SK-N-SH (cell line): Measurements from ENCODE around the gene MAD2L1. TPM values are rescaled to one million over a fixed set of nuclear protein-coding genes. Genes with fewer than 3 reads are reported as not detected.

Experiments
- CTCF ChIA-PET: fragments of 300-600, 350-600 bp; formaldehyde crosslinking; extraction: SDS; loops from one replicate; lab custom pipeline; 2021; lab: Yijun Ruan, JAX
- POLR2A ChIA-PET: fragments of 350-600 bp; sonication (Branson Sonifier 250); formaldehyde crosslinking; extraction: SDS; loops from one replicate; lab custom pipeline; 2020; ENCODE audit warnings: antibody characterized with exemption, inconsistent platforms; lab: Yijun Ruan, JAX
- DNase-seq: peaks from one replicate; pipeline ENCODE4 v3.0.0; 2012
- H2AFZ ChIP-seq: fragments of 200-600 bp; sonication (generic); 2 replicates; pipeline ENCODE4 v1.8.1; 2016; ENCODE audit warnings: antibody characterized with exemption, mild to moderate bottlenecking, low read depth
- H3F3A ChIP-seq: fragments of 200-600 bp; sonication (generic); replicated peaks from 2 replicates; pipeline ENCODE3; 2016; ENCODE audit warnings: antibody characterized with exemption, mild to moderate bottlenecking; ENCODE audit not compliant: insufficient read depth
- H3K27ac ChIP-seq, 2 experiments: fragments of 200-500 bp in 1 of 2; fragments of 200-600 bp in 1 of 2; sonication (Bioruptor generic) in 1 of 2; sonication (generic), shearing (Covaris generic) in 1 of 2; 2 replicates each; pipeline versions ENCODE4 v1.5.1 to v1.6.1; 2014 to 2016; ENCODE audit warnings: low read depth in 2 of 2, inconsistent platforms in 1 of 2, low read length in 1 of 2, mild to moderate bottlenecking in 1 of 2, mixed read lengths in 1 of 2
- H3K27me3 ChIP-seq: fragments of 200-600 bp; sonication (generic), shearing (Covaris generic); 2 replicates; pipeline ENCODE4 v1.6.1; 2016; ENCODE audit warnings: mixed run types; ENCODE audit not compliant: insufficient read depth
- H3K36me3 ChIP-seq, 2 experiments: fragments of 200-500 bp in 1 of 2; fragments of 200-600 bp in 1 of 2; sonication (Bioruptor generic) in 1 of 2; sonication (generic) in 1 of 2; replicated peaks in 1 of 2; 2 replicates each; pipeline versions ENCODE3 to v1.5.1; 2014 to 2016; ENCODE audit warnings: low read length in 1 of 2, mild to moderate bottlenecking in 1 of 2; ENCODE audit not compliant: insufficient read depth in 2 of 2, control insufficient read depth in 1 of 2
- H3K4me1 ChIP-seq, 2 experiments: fragments of 200-500 bp in 1 of 2; fragments of 200-600 bp in 1 of 2; sonication (Bioruptor generic) in 1 of 2; sonication (generic), shearing (Covaris generic) in 1 of 2; 2 replicates each; pipeline versions ENCODE4 v1.5.1 to v1.6.1; 2014 to 2016; ENCODE audit warnings: low read depth in 1 of 2, low read length in 1 of 2, mixed run types in 1 of 2; ENCODE audit not compliant: insufficient read depth in 2 of 2, control insufficient read depth in 1 of 2
- H3K4me2 ChIP-seq: fragments of 200-600 bp; sonication (generic), shearing (Covaris generic); 2 replicates; pipeline ENCODE4 v1.6.1; 2017; ENCODE audit warnings: mixed run types
- H3K4me3 ChIP-seq, 2 experiments: fragments of 200-500 bp in 1 of 2; fragments of 200-600 bp in 1 of 2; sonication (Bioruptor generic) in 1 of 2; sonication (generic), shearing (Covaris generic) in 1 of 2; 2 replicates each; pipeline versions ENCODE4 v1.5.1 to v1.8.1; 2014 to 2016; ENCODE audit warnings: low read depth in 2 of 2, inconsistent platforms in 1 of 2, low read length in 1 of 2, mild to moderate bottlenecking in 1 of 2, mixed read lengths in 1 of 2, moderate library complexity in 1 of 2
- H3K79me2 ChIP-seq: fragments of 200-600 bp; sonication (generic); 2 replicates; pipeline ENCODE4 v1.8.1; 2017; ENCODE audit warnings: mild to moderate bottlenecking; ENCODE audit not compliant: insufficient read depth
- H3K9ac ChIP-seq: fragments of 200-600 bp; sonication (generic); 2 replicates; pipeline ENCODE4 v1.6.1; 2017; ENCODE audit warnings: mixed run types
- H3K9me2 ChIP-seq: fragments of 200-600 bp; sonication (generic); 2 replicates; pipeline ENCODE4 v1.6.1; 2017; ENCODE audit warnings: mixed run types
- H3K9me3 ChIP-seq: fragments of 200-600 bp; sonication (generic); 2 replicates; pipeline ENCODE4 v1.6.1; 2017; ENCODE audit warnings: mixed run types, mild to moderate bottlenecking, moderate library complexity
- H4K20me1 ChIP-seq: fragments of 200-600 bp; sonication (generic); 2 replicates; pipeline ENCODE4 v1.6.1; 2017; ENCODE audit warnings: mild to moderate bottlenecking, mixed run types; ENCODE audit not compliant: insufficient read depth
- CHD2 ChIP-seq: fragments of 150-350 bp; IDR thresholded peaks from 2 replicates; pipeline ENCODE4 v1.6.1; 2018; ENCODE audit warnings: low read length; ENCODE audit not compliant: partially characterized antibody
- ELF1 ChIP-seq: IDR thresholded peaks from 2 replicates; pipeline ENCODE4 v1.4.0; 2012
- EZH2phosphoT487 ChIP-seq: fragments of 200-600 bp; sonication (generic); IDR thresholded peaks from 2 replicates; pipeline ENCODE4 v1.6.1; 2017; ENCODE audit warnings: low read depth, mixed run types, mild to moderate bottlenecking, antibody characterized with exemption, moderate library complexity, borderline replicate concordance
- FOXJ3 ChIP-seq: sonication (generic); formaldehyde crosslinking; IDR thresholded peaks from 2 replicates; pipeline ENCODE4 v1.5.1; 2020; ENCODE audit warnings: mild to moderate bottlenecking, missing genetic modification reagents
- GABPA ChIP-seq: IDR thresholded peaks from 2 replicates; pipeline ENCODE4 v1.4.0; 2012; ENCODE audit warnings: low read depth, mild to moderate bottlenecking
- MEF2A ChIP-seq: IDR thresholded peaks from 2 replicates; pipeline ENCODE4 v1.4.0; 2012; ENCODE audit warnings: low read depth, borderline replicate concordance
- MXI1 ChIP-seq: IDR thresholded peaks from 2 replicates; pipeline ENCODE4 v1.6.1; 2012; ENCODE audit warnings: mild to moderate bottlenecking, low read depth, low read length, improper control_type of control experiment
- NRF1 ChIP-seq: IDR thresholded peaks from 2 replicates; pipeline ENCODE4 v1.6.1; 2012; ENCODE audit warnings: low read depth, mild to moderate bottlenecking, low read length
- PBX3 ChIP-seq: IDR thresholded peaks from 2 replicates; pipeline ENCODE4; 2012
- POLR2AphosphoS5 ChIP-seq: IDR thresholded peaks from 2 replicates; pipeline ENCODE4 v1.6.1; 2012; ENCODE audit warnings: low read depth, low read length
- RFX5 ChIP-seq: IDR thresholded peaks from 2 replicates; pipeline ENCODE4 v1.6.1; 2012; ENCODE audit warnings: mild to moderate bottlenecking, improper control_type of control experiment, low read length
- SIN3A ChIP-seq: IDR thresholded peaks from 2 replicates; pipeline ENCODE4 v1.6.1; 2012; ENCODE audit warnings: low read depth, mild to moderate bottlenecking, low read length, moderate library complexity, borderline replicate concordance
- SMC3 ChIP-seq: IDR thresholded peaks from 2 replicates; pipeline ENCODE4 v1.6.1; 2012; ENCODE audit warnings: low read depth, low read length, improper control_type of control experiment
- TAF1 ChIP-seq: IDR thresholded peaks from 2 replicates; pipeline ENCODE4 v1.6.1; 2012; ENCODE audit warnings: low read depth, mild to moderate bottlenecking, low read length, moderate library complexity, borderline replicate concordance
- TCF12 ChIP-seq: IDR thresholded peaks from 2 replicates; pipeline ENCODE4 v1.4.0; 2012
- TEAD4 ChIP-seq: IDR thresholded peaks from 2 replicates; pipeline ENCODE4 v1.4.0; 2012; ENCODE audit warnings: mild to moderate bottlenecking, borderline replicate concordance; ENCODE audit not compliant: insufficient read depth
- USF1 ChIP-seq: IDR thresholded peaks from 2 replicates; pipeline ENCODE4 v1.4.0; 2012; ENCODE audit warnings: low read depth, borderline replicate concordance
- USF2 ChIP-seq: fragments of 150-350 bp; IDR thresholded peaks from 2 replicates; pipeline ENCODE4 v1.6.1; 2017; ENCODE audit warnings: antibody characterized with exemption, low read length, low read depth, borderline replicate concordance
- YY1 ChIP-seq: IDR thresholded peaks from 2 replicates; pipeline ENCODE4 v1.4.0; 2012; ENCODE audit warnings: low read depth, mild to moderate bottlenecking
- ZBTB33 ChIP-seq: IDR thresholded peaks from 2 replicates; pipeline ENCODE4 v1.4.0; 2012; ENCODE audit warnings: low read depth, borderline replicate concordance
- WGBS: methylation state at CpG from one replicate; pipeline ENCODE4 v1.1.6; 2017; ENCODE audit warnings: low lambda C conversion rate; 5-methylcytosine and 5-hydroxymethylcytosine counted together
- polyA plus RNA-seq, 3 experiments: library from polyadenylated mRNA; depleted of rRNA; stranded (reverse); fragments of >200 nt; gene quantifications; 2 replicates each; pipeline ENCODE4 v1.2.3, GENCODE V29; 2012

MAD2L1 gene
- polyA plus RNA-seq, 1 of the 3 experiments (the other 2 are of a cell fraction) = 37.4 TPM

GRCh38 chr4:120059036-120059435 lies 7.6 kb downstream of the MAD2L1 start:
- CTCF ChIA-PET = interaction anchor here (0.9 kb wide), 1 partner anchor 430 kb away, joined by 6 read pairs; the partner anchor contains the start of gene PDE5A
- Histone ChIP-seq H2AFZ (no peak overlapping the region), H3K4me1 (peaks cover 0 to 8% of the 10 kb centered on the region in 2 experiments; a peak in 3 of 4 replicates), H3K9ac (no peak overlapping the region), H3K36me3 (peaks cover 33 to 34% of the 10 kb centered on the region in 2 experiments), H3K4me2 (no peak overlapping the region), H3K27me3 (no peaks in the 10 kb centered on the region), H4K20me1 (no peaks in the 10 kb centered on the region), H3K9me2 (no peaks in the 10 kb centered on the region), H3K9me3 (no peaks in the 10 kb centered on the region), H3K79me2 (peaks cover 41% of the 10 kb centered on the region), H3K4me3 (no peak overlapping the region), H3K27ac (no peak overlapping the region), H3F3A (peaks cover 8% of the 10 kb centered on the region)
- WGBS = 92% methylated on average over 1 of the region's 1 CpG
- POLR2A ChIA-PET = no interaction called here
- no peak for DNase-seq
- TF ChIP-seq ELF1 = no peak

GRCh38 chr4:120057416-120057815 lies 9.2 kb downstream of the MAD2L1 start:
- H3K36me3 ChIP-seq = peaks cover 33 to 34% of the 10 kb centered on the region in 2 experiments
- H3K9ac ChIP-seq = no peak overlapping the region
- H3K27me3 ChIP-seq = no peaks in the 10 kb centered on the region
- H4K20me1 ChIP-seq = no peaks in the 10 kb centered on the region
- CTCF ChIA-PET = interaction anchor here (1.2 to 11.2 kb wide), 6 partner anchors 13 to 504 kb away, joined by 3 to 192 read pairs (median 6); partner anchors contain the start of gene PDE5A
- no peaks in the 10 kb centered on the region for H3K9me2 ChIP-seq
- TF ChIP-seq CHD2 = no peak
- TF ChIP-seq GABPA = no peak
- TF ChIP-seq EZH2phosphoT487 = no peak
- TF ChIP-seq MXI1 = no peak
- TF ChIP-seq USF2 = no peak
- no peak for TF ChIP-seq MEF2A
- TF ChIP-seq SIN3A = no peak
- no peak for TF ChIP-seq TAF1
- no peak for TF ChIP-seq POLR2AphosphoS5
- no peak for TF ChIP-seq PBX3
- TF ChIP-seq RFX5 = no peak
- TF ChIP-seq ZBTB33 = no peak
- TF ChIP-seq TEAD4 = no peak
- no peak for TF ChIP-seq YY1
- no peak for TF ChIP-seq FOXJ3 (CRISPR knock-in tag)
- TF ChIP-seq SMC3 = no peak
- no peak for TF ChIP-seq USF1
- no peak for TF ChIP-seq NRF1
- TF ChIP-seq ELF1 = no peak
- no peak for TF ChIP-seq TCF12
- no peaks in the 10 kb centered on the region for H3K9me3 ChIP-seq
- H2AFZ ChIP-seq = no peak overlapping the region
- no peak overlapping the region for H3K4me3 ChIP-seq
- no peak for DNase-seq
- peaks cover 25% of the 10 kb centered on the region for H3K79me2 ChIP-seq
- H3K27ac ChIP-seq = no peak overlapping the region
- H3F3A ChIP-seq = peaks cover 8% of the 10 kb centered on the region
- H3K4me1 ChIP-seq = peaks cover 0 to under 1% of the 10 kb centered on the region in 2 experiments; a peak in 3 of 4 replicates
- POLR2A ChIA-PET = interaction anchor here (0.6 kb wide), 1 partner anchor 879 kb away, joined by 3 read pairs; no protein-coding TSS in a partner anchor
- H3K4me2 ChIP-seq = no peak overlapping the region
